WTC11 (cell line): Measurements from ENCODE around the gene VWA2. TPM values are rescaled to one million over a fixed set of nuclear protein-coding genes. Genes with fewer than 3 reads are reported as not detected.

Experiments
- ATAC-seq: fragments of 200-7000 bp; cut with Tn5 transposase; 2 replicates; pipeline ENCODE4 v1.10.0; 2021; ENCODE audit warnings: mild to moderate bottlenecking, moderate library complexity
- CTCF ChIA-PET: fragments of 300-600 bp; sonication (Branson Sonifier 250); formaldehyde crosslinking; loops from one replicate; lab custom pipeline; 2021; ENCODE audit warnings: antibody characterized with exemption; lab: Charles Lee
- POLR2A ChIA-PET: fragments of 350-600 bp; sonication (Branson Sonifier 250); formaldehyde crosslinking; loops from one replicate; lab custom pipeline; 2021; ENCODE audit warnings: antibody characterized with exemption; lab: Charles Lee
- DNase-seq: peaks from one replicate; pipeline ENCODE4 v3.0.0; 2021; ENCODE audit warnings: low spot score
- H3K27ac Mint-ChIP-seq: 2 replicates; pipeline ENCODE4 v1.8.0; 2021; ENCODE audit warnings: mixed read lengths
- H3K27me3 Mint-ChIP-seq: 2 replicates; pipeline ENCODE4 v1.8.0; 2021; ENCODE audit warnings: low read depth, mild to moderate bottlenecking, moderate library complexity, mixed read lengths
- H3K36me3 Mint-ChIP-seq: 2 replicates; pipeline ENCODE4 v1.8.0; 2021; ENCODE audit warnings: mixed read lengths
- H3K4me1 Mint-ChIP-seq: 2 replicates; pipeline ENCODE4 v1.8.0; 2022; ENCODE audit warnings: mixed read lengths
- H3K4me3 Mint-ChIP-seq: 2 replicates; pipeline ENCODE4 v1.8.0; 2021; ENCODE audit warnings: mild to moderate bottlenecking, moderate library complexity, mixed read lengths
- H3K9me3 Mint-ChIP-seq: 2 replicates; pipeline ENCODE4 v1.8.0; 2021; ENCODE audit warnings: mixed read lengths
- AFF4 ChIP-seq: sonication (generic); formaldehyde crosslinking; IDR thresholded peaks from 2 replicates; pipeline ENCODE4 v1.8.1; 2023; ENCODE audit warnings: mild to moderate bottlenecking, missing genetic modification reagents, borderline replicate concordance
- CBFB ChIP-seq: sonication (generic); formaldehyde crosslinking; IDR thresholded peaks from 2 replicates; pipeline ENCODE4 v1.8.1; 2022; ENCODE audit warnings: mild to moderate bottlenecking, low read depth, missing genetic modification reagents
- ESRRA ChIP-seq: sonication (generic); formaldehyde crosslinking; IDR thresholded peaks from 2 replicates; pipeline ENCODE4 v1.8.1; 2022; ENCODE audit warnings: mild to moderate bottlenecking, missing genetic modification reagents, borderline replicate concordance
- HMGXB4 ChIP-seq: sonication (generic); formaldehyde crosslinking; IDR thresholded peaks from 2 replicates; pipeline ENCODE4 v1.8.1; 2023; ENCODE audit warnings: mild to moderate bottlenecking, moderate library complexity, missing genetic modification reagents
- RELA ChIP-seq: sonication (generic); formaldehyde crosslinking; IDR thresholded peaks from 2 replicates; pipeline ENCODE4 v1.8.1; 2022; ENCODE audit warnings: missing genetic modification reagents, mild to moderate bottlenecking, borderline replicate concordance
- ZNF396 ChIP-seq: fragments of 250-450 bp; sonication (Bioruptor Pico); IDR thresholded peaks from 2 replicates; pipeline ENCODE4 v1.8.0; 2021; ENCODE audit warnings: mild to moderate bottlenecking, moderate library complexity, borderline replicate concordance
- total RNA-seq: library from RNA; stranded (reverse); gene quantifications from 3 replicates; pipeline ENCODE4 v1.2.3, GENCODE V29; 2021
- TF ChIP-seq, protein P1 (sequence below): sonication (generic); formaldehyde crosslinking; IDR thresholded peaks from 2 replicates; pipeline ENCODE4 v1.8.0; 2022; ENCODE audit warnings: mild to moderate bottlenecking, missing genetic modification reagents
- TF ChIP-seq, protein P2 (sequence below): fragments of 250-450 bp; sonication (Bioruptor Pico); IDR thresholded peaks from 2 replicates; pipeline ENCODE4 v1.9.0; 2021; ENCODE audit warnings: mild to moderate bottlenecking
- TF ChIP-seq, protein P3 (sequence below): sonication (generic); formaldehyde crosslinking; IDR thresholded peaks from 2 replicates; pipeline ENCODE4 v1.8.1; 2022; ENCODE audit warnings: missing genetic modification reagents, borderline replicate concordance
- TF ChIP-seq, protein P4 (sequence below): fragments of 250-450 bp; sonication (Bioruptor Pico); IDR thresholded peaks from 2 replicates; pipeline ENCODE4 v1.9.0; 2021; ENCODE audit warnings: mild to moderate bottlenecking
- TF ChIP-seq, protein P5 (sequence below): sonication (generic); formaldehyde crosslinking; conservative IDR thresholded peaks from 2 replicates; pipeline ENCODE4 v1.8.1; 2022; ENCODE audit warnings: mild to moderate bottlenecking, missing genetic modification reagents
- TF ChIP-seq, protein P6 (sequence below): sonication (generic); formaldehyde crosslinking; IDR thresholded peaks from 2 replicates; pipeline ENCODE4 v1.8.1; 2022; ENCODE audit warnings: low read depth, mild to moderate bottlenecking, moderate library complexity, missing genetic modification reagents, borderline replicate concordance

VWA2 gene
- total RNA-seq, 1 experiment from 2014 or later, result 2.1 TPM

DNA sequence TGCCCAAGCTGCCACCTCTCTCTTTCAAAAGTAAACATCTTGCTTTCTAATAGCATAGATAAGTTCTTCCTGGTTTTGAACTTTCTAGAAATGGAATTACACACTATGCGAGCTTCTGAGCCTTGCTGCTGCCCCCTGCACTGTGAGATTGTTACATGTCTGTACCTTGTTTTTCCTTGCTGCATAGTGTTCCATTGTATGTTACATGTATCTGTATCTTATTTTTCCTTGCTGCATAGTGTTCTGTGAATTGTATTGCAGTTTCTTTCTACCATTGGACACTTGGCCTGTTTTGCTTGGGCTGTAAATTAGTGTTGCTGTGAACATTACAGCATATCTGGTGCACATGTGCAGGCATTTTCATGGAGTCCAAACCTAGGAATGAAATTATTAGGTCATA, 24.0 kb upstream of the VWA2 start (continued):
- TF ChIP-seq ESRRA (CRISPR knock-in tag), result no peak
- TF ChIP-seq, protein P1, sequence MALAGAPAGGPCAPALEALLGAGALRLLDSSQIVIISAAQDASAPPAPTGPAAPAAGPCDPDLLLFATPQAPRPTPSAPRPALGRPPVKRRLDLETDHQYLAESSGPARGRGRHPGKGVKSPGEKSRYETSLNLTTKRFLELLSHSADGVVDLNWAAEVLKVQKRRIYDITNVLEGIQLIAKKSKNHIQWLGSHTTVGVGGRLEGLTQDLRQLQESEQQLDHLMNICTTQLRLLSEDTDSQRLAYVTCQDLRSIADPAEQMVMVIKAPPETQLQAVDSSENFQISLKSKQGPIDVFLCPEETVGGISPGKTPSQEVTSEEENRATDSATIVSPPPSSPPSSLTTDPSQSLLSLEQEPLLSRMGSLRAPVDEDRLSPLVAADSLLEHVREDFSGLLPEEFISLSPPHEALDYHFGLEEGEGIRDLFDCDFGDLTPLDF (CRISPR knock-in tag), result no peak
- TF ChIP-seq ZNF396 (CRISPR knock-in tag), result no peak
- no peak for TF ChIP-seq CBFB (CRISPR knock-in tag)
- TF ChIP-seq AFF4, result no peak
- no peak for TF ChIP-seq RELA
- TF ChIP-seq, protein P2, sequence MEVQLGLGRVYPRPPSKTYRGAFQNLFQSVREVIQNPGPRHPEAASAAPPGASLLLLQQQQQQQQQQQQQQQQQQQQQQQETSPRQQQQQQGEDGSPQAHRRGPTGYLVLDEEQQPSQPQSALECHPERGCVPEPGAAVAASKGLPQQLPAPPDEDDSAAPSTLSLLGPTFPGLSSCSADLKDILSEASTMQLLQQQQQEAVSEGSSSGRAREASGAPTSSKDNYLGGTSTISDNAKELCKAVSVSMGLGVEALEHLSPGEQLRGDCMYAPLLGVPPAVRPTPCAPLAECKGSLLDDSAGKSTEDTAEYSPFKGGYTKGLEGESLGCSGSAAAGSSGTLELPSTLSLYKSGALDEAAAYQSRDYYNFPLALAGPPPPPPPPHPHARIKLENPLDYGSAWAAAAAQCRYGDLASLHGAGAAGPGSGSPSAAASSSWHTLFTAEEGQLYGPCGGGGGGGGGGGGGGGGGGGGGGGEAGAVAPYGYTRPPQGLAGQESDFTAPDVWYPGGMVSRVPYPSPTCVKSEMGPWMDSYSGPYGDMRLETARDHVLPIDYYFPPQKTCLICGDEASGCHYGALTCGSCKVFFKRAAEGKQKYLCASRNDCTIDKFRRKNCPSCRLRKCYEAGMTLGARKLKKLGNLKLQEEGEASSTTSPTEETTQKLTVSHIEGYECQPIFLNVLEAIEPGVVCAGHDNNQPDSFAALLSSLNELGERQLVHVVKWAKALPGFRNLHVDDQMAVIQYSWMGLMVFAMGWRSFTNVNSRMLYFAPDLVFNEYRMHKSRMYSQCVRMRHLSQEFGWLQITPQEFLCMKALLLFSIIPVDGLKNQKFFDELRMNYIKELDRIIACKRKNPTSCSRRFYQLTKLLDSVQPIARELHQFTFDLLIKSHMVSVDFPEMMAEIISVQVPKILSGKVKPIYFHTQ (CRISPR knock-in tag), result no peak
- no peak for TF ChIP-seq HMGXB4 (CRISPR knock-in tag)

GRCh38 chr10:114220281-114220680, 18.8 kb upstream of the VWA2 start:
- Mint-ChIP-seq H3K9me3 (no peaks in the 10 kb centered on the region), H3K27me3 (no peaks in the 10 kb centered on the region), H3K27ac (no peak overlapping the region), H3K4me3 (no peak overlapping the region)
- no peak for ATAC-seq
- TF ChIP-seq, protein P3, sequence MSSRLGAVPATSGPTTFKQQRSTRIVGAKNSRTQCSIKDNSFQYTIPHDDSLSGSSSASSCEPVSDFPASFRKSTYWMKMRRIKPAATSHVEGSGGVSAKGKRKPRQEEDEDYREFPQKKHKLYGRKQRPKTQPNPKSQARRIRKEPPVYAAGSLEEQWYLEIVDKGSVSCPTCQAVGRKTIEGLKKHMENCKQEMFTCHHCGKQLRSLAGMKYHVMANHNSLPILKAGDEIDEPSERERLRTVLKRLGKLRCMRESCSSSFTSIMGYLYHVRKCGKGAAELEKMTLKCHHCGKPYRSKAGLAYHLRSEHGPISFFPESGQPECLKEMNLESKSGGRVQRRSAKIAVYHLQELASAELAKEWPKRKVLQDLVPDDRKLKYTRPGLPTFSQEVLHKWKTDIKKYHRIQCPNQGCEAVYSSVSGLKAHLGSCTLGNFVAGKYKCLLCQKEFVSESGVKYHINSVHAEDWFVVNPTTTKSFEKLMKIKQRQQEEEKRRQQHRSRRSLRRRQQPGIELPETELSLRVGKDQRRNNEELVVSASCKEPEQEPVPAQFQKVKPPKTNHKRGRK, result no peak
- TF ChIP-seq, protein P4, sequence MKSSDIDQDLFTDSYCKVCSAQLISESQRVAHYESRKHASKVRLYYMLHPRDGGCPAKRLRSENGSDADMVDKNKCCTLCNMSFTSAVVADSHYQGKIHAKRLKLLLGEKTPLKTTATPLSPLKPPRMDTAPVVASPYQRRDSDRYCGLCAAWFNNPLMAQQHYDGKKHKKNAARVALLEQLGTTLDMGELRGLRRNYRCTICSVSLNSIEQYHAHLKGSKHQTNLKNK (CRISPR knock-in tag), result no peak
- TF ChIP-seq, protein P5, sequence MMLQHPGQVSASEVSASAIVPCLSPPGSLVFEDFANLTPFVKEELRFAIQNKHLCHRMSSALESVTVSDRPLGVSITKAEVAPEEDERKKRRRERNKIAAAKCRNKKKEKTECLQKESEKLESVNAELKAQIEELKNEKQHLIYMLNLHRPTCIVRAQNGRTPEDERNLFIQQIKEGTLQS (CRISPR knock-in tag), result no peak
- TF ChIP-seq, protein P6, sequence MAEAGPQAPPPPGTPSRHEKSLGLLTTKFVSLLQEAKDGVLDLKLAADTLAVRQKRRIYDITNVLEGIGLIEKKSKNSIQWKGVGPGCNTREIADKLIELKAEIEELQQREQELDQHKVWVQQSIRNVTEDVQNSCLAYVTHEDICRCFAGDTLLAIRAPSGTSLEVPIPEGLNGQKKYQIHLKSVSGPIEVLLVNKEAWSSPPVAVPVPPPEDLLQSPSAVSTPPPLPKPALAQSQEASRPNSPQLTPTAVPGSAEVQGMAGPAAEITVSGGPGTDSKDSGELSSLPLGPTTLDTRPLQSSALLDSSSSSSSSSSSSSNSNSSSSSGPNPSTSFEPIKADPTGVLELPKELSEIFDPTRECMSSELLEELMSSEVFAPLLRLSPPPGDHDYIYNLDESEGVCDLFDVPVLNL (CRISPR knock-in tag), result no peak
- TF ChIP-seq, protein P2 (CRISPR knock-in tag), result no peak
- TF ChIP-seq, all 79 proteins: peak for 0
- H3K4me1 Mint-ChIP-seq, result no peaks in the 10 kb centered on the region
- DNase-seq, result no peak
- ChIA-PET POLR2A (no interaction called here), CTCF (no interaction called here)
- no peaks in the 10 kb centered on the region for H3K36me3 Mint-ChIP-seq
